ENCODE data around the gene ARL5C.

The ARL5C gene

GRCh38 chr17:39167476-39167875 lies 1.5 kb upstream of the ARL5C start:
- H3K4me3 ChIP-seq (ENCODE audit: low read depth, low read length): no peak overlapping the region
- no peak for TF ChIP-seq CTCF (IDR thresholded peaks at IDR 0.05; ENCODE audit: borderline replicate concordance, insufficient read depth, low read depth, low read length)

- no peak for TF ChIP-seq CTCF (IDR thresholded peaks at IDR 0.05; ENCODE audit: borderline replicate concordance, insufficient read depth, low read depth, low read length)
- no peak overlapping the region for H3K4me3 ChIP-seq (ENCODE audit: low read depth, low read length)
These were observed 725 bp upstream of the ARL5C start for GRCh38 chr17:39166437-39167335.

- H3K4me3 ChIP-seq (ENCODE audit: low read depth, low read length): peak overlapping the region; percentile 54
- TF ChIP-seq CTCF (IDR thresholded peaks at IDR 0.05; ENCODE audit: borderline replicate concordance, insufficient read depth, low read depth, low read length): no peak
These were observed 652 bp downstream of the ARL5C start for GRCh38 chr17:39165178-39165840.

- TF ChIP-seq CTCF (IDR thresholded peaks at IDR 0.05; ENCODE audit: borderline replicate concordance, insufficient read depth, low read depth, low read length): peak; percentile 98
- peak overlapping the region; percentile 54 for H3K4me3 ChIP-seq (ENCODE audit: low read depth, low read length)
These were observed 1.3 kb downstream of the ARL5C start for GRCh38 chr17:39164675-39165143.

DNA sequence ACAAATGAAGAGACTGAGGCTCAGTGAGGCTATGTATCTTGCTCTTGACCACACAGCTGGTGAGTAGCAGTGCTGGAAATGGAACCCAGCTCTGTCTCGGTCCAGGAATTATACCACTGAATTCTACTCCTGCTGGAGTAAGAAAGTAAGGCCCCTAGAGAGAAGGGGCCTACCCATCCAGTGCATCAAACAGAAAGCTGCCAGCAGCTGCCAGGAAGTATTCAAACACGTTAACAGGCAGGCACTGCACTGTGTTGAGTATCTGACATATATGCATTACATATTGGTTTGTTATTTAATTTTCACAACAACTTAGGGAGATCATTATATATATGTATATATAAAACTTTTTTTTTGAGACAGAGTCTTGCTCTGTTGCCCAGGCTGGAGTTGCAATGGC lies 4.0 kb downstream of the ARL5C start:
- no peak overlapping the region for H3K4me3 ChIP-seq (ENCODE audit: low read depth, low read length)
- TF ChIP-seq CTCF (IDR thresholded peaks at IDR 0.05; ENCODE audit: borderline replicate concordance, insufficient read depth, low read depth, low read length): no peak

DNA sequence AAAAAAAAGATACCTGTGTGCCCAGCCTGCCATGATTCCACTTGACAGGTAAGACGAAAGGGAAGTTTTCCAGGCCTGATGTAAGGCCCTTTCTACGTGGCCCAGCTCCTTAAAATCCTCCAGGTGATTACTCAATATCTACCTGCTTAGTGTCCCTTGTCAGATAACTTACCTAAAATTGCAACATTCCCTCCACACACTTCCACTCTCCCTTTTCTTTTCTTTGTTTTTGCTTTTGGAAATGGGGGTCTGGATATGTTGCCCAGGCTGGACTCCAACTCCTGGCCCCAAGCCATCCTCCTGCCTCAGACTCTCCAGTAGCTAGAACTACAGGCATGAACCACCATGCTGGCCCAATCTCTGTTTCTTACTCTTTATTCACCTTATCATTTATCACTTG lies 7.3 kb downstream of the ARL5C start:
- no peak overlapping the region for H3K4me3 ChIP-seq (ENCODE audit: low read depth, low read length)
- no peak for TF ChIP-seq CTCF (IDR thresholded peaks at IDR 0.05; ENCODE audit: borderline replicate concordance, insufficient read depth, low read depth, low read length)

Data from GM12875 (cell line).